Esophagus squamous epithelium (tissue), 4 donors: ENCODE results near the gene ZFAND3.

Source experiments
- CTCF ChIP-seq, 6 experiments: fragments of 450-650 bp in 4 of 6; fragments of 200-600 bp in 2 of 6; sonication (generic) in 2 of 6; IDR thresholded peaks; one replicate each; pipeline ENCODE4 v1.5.1; 2016 to 2019; ENCODE audit warnings: antibody characterized with exemption in 6 of 6, mild to moderate bottlenecking in 4 of 6, moderate library complexity in 4 of 6
- POLR2A ChIP-seq, 4 donors: fragments of 450-650 bp; IDR thresholded peaks; one replicate each; pipeline ENCODE4 v1.6.1; 2017; ENCODE audit warnings: antibody characterized with exemption in 4 of 4, mild to moderate bottlenecking in 4 of 4, moderate library complexity in 3 of 4

- no peak for TF ChIP-seq CTCF (IDR thresholded peaks at IDR 0.05)
- no peak for TF ChIP-seq POLR2A (IDR thresholded peaks at IDR 0.05)
These were observed 58.0 kb downstream of the ZFAND3 start for GRCh38 chr6:37877373-37878149.
